ENCODE results near the gene AHCYL1. TPM values are rescaled to one million over a fixed set of nuclear protein-coding genes. Genes with fewer than 3 reads are reported as not detected.
"Not testable (repeated sequence)": the region's sequence is repeated elsewhere in the genome, so short reads cannot be mapped to it uniquely, and the experiment has no call there.

AHCYL1 gene
- total RNA-seq, 1 experiment from 2014 or later: 92.0 TPM

DNA sequence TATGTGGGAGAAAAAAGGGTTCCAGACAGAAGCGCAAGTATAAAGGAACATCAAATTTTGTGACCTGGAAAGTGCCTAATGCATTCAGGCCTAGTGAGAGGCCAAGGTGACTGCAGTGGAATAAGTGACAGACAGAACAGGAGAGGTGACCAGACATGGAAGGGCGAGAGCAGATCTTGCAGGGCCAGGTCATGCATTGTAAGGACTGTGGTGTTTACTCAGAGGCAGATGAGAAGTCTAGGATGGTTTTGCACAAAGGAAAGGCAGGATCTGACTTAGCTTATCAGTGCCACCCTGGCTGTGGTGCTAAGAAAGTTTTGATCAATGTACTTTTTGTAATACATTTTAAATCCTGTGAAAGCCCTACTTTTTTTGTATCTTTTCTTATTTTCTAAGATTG is 34.1 kb upstream of the AHCYL1 start (continued):
- TF ChIP-seq, protein P1, sequence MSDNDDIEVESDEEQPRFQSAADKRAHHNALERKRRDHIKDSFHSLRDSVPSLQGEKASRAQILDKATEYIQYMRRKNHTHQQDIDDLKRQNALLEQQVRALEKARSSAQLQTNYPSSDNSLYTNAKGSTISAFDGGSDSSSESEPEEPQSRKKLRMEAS (IDR thresholded peaks at IDR 0.05): no peak
- TF ChIP-seq, protein P2, sequence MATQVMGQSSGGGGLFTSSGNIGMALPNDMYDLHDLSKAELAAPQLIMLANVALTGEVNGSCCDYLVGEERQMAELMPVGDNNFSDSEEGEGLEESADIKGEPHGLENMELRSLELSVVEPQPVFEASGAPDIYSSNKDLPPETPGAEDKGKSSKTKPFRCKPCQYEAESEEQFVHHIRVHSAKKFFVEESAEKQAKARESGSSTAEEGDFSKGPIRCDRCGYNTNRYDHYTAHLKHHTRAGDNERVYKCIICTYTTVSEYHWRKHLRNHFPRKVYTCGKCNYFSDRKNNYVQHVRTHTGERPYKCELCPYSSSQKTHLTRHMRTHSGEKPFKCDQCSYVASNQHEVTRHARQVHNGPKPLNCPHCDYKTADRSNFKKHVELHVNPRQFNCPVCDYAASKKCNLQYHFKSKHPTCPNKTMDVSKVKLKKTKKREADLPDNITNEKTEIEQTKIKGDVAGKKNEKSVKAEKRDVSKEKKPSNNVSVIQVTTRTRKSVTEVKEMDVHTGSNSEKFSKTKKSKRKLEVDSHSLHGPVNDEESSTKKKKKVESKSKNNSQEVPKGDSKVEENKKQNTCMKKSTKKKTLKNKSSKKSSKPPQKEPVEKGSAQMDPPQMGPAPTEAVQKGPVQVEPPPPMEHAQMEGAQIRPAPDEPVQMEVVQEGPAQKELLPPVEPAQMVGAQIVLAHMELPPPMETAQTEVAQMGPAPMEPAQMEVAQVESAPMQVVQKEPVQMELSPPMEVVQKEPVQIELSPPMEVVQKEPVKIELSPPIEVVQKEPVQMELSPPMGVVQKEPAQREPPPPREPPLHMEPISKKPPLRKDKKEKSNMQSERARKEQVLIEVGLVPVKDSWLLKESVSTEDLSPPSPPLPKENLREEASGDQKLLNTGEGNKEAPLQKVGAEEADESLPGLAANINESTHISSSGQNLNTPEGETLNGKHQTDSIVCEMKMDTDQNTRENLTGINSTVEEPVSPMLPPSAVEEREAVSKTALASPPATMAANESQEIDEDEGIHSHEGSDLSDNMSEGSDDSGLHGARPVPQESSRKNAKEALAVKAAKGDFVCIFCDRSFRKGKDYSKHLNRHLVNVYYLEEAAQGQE (IDR thresholded peaks at IDR 0.05; ENCODE audit: low read depth): no peak
- TF ChIP-seq YY1 (IDR thresholded peaks at IDR 0.05; ENCODE audit: extremely low read depth, insufficient replicate concordance, low read depth, low read length) (no peak), SP1 (IDR thresholded peaks at IDR 0.05; ENCODE audit: low read depth) (no peak)

GRCh38 chr1:109951501-109951900 is 33.1 kb upstream of the AHCYL1 start:
- CTCF ChIA-PET; intact Hi-C loops (cut with micrococcal nuclease); H3K4me3 ChIP-seq (replicated peaks in 1 of 2; ENCODE audit: low read depth in 1 of 2, low read length in 2 of 2); H3K9me3 ChIP-seq (ENCODE audit: control insufficient read depth in 1 of 2, insufficient read depth in 1 of 2, low read depth in 1 of 2, low read length in 2 of 2); H3K79me2 ChIP-seq (ENCODE audit: insufficient read depth, low read length); H3K27ac ChIP-seq (ENCODE audit: low read depth, low read length); H3K4me2 ChIP-seq (ENCODE audit: low read length); ATAC-seq; POLR2A ChIA-PET; H3K27me3 ChIP-seq (ENCODE audit: insufficient read depth, low read length); H3K9ac ChIP-seq (ENCODE audit: low read length); H2AFZ ChIP-seq (ENCODE audit: low read depth, low read length, poor library complexity, severe bottlenecking); H4K20me1 ChIP-seq (ENCODE audit: insufficient read depth); BruUV-seq (replicated peaks); RAD21 ChIA-PET (ENCODE audit: low non-redundant PET in 1 of 2, low total read pairs in 2 of 2, uncharacterized antibody in 2 of 2, unreplicated experiment in 2 of 2); H3K4me1 ChIP-seq (ENCODE audit: control insufficient read depth in 1 of 2, insufficient read depth in 2 of 2, low read length in 2 of 2); H3K9me2 ChIP-seq (ENCODE audit: insufficient read depth); H3K36me3 ChIP-seq (ENCODE audit: control insufficient read depth in 1 of 2, insufficient read depth in 2 of 2, low read length in 2 of 2); DNase-seq (ENCODE audit: low read depth, low spot score): not testable (repeated sequence)
